ENCODE measurements around the gene EEF1A2.
A peak's percentile ranks its signal among the peaks of the same experiment; 100 is the strongest.
"Not testable (repeated sequence)": the region's sequence is repeated elsewhere in the genome, so short reads cannot be mapped to it uniquely, and the experiment has no call there.

Gene EEF1A2

DNA sequence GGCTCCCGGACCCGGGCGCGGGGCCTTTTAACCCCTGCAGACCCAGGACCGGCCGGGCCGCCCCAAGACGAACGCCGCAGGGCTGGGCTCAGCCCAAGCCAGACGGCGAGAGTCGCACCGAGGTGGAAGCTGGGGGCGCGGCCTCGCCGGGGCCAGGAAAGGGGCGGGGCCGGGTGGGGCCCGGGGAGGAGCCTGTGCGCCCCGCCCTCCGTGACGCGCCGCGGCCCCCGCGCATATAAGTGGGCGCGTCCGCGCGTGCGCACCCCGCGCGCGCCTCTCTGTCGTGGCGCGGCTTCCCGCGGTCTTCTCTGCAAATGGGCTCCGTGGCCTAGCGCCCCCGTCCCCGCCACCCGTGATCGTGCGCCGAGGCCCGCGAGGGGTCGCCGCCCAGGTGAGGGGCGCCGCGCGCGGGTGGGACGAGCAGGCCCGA, 21.6 kb upstream of the EEF1A2 start, which contains the start of gene PPDPF:
Gene PPDPF, plus strand, starts transcription at position 262 of the 430 bp plus-strand sequence. CDS start 544 bp downstream, outside the sequence.
- DNase-seq (ENCODE audit: low spot score): peak; percentile 92

- peak; percentile 78 for DNase-seq (ENCODE audit: low spot score)
These were observed 21.0 kb upstream of the EEF1A2 start for GRCh38 chr20:63519668-63520503.

- DNase-seq (ENCODE audit: low spot score): no peak
These were observed 20.2 kb upstream of the EEF1A2 start for GRCh38 chr20:63518946-63519667.

GRCh38 chr20:63518351-63518861, 19.5 kb upstream of the EEF1A2 start:
- DNase-seq (ENCODE audit: low spot score): no peak

DNA sequence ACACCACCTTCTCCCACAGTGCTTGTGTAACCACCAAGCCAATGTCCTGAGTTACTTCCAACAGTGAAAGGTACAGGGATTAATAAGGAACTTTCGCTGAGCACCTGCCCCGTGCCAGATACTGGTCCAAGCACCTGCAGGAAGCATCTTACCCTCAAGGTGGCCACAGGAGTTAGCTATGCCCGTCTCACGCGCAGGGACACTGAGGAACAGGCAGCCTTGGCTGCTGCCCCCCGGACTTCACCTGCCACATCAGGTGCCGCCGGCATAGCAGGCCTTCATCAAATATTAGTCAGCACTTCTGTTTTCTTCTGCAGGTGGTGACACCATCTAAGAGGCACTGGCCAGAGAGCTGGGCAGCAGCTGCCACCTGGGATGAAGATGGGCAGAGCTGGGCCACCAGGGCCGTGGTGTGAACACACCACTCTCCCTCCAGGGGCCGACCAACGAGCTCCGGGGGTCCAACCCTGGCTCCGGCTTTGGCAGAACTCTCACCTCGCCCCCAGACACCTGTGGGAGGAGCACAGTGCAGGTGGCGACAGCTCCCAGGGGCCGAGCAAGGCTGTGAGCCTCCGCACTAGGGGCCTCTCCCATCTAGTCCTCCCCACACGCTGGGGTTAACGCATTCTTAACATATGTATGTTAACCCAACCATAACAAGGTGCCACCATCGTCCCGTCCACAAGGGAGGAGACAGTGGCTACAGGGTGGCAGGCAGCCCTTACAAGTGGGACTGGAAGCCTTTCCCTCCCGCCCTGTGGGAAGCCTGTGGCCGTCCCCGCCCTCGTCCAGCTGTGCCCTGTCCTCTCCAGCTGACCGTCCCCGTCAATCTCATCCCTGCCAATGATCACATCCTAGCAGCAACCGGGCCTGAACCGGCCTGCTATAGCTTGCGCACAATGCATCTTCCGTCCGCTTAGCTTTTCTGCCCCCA, 18.8 kb upstream of the EEF1A2 start:
- no peak for DNase-seq (ENCODE audit: low spot score)

DNA sequence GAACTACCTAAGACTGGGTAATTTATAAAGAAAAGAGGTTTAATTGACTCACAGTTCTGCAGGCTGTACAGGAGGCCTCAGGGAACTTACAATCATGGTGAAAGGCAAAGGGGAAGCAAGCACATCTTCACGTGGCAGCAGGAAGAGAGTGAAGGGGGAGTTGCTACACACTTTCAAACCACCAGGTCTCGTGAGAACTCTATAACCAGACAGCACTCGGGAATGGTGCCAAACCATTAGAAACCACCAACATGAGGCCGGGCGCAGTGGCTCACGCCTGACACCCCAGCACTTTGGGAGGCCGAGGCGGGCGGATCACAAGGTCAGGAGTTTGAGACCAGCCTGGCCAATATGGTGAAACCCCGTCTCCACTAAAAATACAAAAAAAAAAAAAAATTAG, 15.6 kb upstream of the EEF1A2 start:
- DNase-seq (ENCODE audit: low spot score): not testable (repeated sequence)

- no peak for DNase-seq (ENCODE audit: low spot score)
These were observed 14.3 kb upstream of the EEF1A2 start for GRCh38 chr20:63513207-63513606.

GRCh38 chr20:63509088-63509564, 10.2 kb upstream of the EEF1A2 start:
- DNase-seq (ENCODE audit: low spot score): no peak

DNA sequence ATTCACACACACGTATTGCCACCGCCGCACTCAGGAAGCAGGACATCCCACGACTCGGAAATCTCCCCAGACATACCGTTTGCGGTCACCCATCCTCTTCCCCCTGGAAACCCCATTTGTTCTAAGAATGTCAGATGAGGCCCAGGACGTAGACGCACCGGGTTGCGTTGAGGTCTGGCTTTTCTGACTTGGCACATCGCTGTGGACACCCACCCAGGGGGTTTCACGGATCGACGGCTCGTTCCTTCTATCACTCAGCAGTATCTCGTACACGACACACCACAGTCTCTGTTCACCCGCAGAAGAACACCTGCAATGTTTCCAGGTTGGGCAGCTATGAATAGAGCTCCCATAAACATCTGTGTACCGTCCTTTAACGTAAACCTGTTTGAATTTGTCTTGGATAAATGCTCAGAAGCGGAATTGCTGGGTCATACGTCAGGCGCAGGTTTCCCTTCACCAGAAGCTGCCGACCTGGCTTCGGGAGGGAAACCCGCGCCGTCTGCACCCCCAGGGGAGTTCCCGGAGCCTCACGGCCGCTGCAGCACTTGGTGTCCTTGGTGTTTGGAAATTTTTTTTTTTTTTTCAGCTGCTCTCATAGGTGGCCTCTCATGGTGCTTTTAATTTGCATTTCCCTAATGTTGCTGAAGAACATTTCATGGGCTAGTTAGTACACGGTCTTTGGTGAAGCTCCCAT, 9.3 kb upstream of the EEF1A2 start:
- no peak for DNase-seq (ENCODE audit: low spot score)

DNA sequence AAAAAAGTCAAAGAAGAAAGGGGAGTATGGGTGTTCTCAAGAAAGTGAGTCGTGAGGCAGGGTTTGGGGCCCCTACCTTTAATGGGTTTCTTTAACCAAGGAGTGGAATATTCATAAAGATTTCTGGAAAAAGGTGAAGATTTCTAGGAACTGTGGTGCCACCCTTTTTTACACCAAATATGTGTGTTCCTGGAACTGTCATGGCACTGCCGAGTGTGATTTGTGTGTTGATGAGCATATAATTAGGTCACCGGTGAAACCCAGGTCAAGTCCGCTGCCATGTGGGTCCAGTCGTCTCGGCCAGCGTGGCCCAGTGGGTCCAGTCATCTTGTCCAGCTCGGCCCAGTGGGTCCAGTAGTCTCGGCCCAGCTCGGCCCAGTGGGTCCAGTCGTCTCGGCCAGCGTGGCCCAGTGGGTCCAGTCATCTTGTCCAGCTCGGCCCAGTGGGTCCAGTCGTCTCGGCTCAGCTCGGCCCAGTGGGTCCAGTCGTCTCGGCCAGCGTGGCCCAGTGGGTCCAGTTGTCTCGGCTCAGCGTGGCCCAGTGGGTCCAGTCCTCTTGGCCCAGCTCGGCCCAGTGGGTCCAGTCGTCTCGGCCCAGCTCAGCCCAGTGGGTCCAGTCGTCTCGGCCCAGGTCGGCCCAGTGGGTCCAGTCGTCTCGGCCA, 8.3 kb upstream of the EEF1A2 start:
- DNase-seq (ENCODE audit: low spot score): no peak

DNA sequence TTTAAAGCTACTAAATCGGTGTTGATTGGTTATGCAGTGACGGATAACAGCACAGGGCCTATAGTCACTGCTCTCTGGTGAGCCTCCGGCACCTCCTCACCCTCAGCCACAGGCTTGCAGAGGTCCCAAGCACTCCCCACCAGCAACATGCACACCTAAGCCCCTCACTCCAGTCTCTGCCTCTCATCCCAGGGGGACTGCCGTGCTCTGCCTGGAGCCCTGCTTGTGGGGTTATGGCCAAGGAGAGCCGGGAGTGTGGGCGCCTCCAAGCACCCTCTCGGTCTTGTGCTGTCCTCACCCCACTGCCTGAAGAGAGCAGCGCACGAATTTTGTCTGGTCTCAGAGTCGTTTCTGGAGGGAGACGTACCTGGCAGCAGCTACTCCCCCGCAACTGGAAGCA, 6.8 kb upstream of the EEF1A2 start:
- DNase-seq (ENCODE audit: low spot score): no peak

DNA sequence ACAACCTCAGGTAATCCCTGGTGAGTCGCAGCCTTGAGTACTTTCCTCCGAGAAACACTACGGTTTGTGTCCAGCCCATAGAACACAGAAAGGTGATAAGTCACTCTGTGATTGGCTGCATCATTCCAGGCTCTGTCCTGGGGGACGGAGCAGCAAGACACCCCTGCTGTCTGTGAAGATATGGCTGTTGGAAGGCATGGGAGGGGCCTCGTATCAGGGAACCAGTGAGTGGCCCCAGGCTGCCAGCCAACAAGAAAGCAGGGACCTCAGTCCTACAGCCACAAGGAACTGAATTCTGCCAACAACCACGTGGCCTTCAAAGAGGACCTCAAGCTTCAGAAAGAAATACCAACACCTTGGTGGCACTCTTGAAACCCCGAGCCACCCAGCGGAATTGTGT, 6.4 kb upstream of the EEF1A2 start:
- DNase-seq (ENCODE audit: low spot score): no peak

DNA sequence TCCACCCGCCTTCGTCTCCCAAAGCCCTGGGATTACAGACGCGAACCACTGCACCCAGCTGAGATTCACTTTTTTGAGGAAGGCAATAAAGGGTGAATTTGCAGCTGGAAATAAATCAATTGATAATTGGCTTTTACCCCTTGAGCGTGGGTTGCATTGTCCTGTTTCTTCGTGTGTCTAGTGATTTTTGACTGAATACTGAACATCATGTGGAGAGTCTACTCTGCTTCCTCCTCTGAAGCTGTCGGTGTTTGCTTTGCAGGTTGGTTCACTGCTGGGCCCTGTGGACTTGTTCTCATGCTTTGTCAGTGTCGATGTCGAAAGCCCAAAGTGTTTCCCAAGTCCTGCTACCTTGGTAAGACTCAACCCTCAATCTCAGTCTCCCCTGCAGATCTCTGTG, 5.8 kb upstream of the EEF1A2 start:
- no peak for DNase-seq (ENCODE audit: low spot score)

DNA sequence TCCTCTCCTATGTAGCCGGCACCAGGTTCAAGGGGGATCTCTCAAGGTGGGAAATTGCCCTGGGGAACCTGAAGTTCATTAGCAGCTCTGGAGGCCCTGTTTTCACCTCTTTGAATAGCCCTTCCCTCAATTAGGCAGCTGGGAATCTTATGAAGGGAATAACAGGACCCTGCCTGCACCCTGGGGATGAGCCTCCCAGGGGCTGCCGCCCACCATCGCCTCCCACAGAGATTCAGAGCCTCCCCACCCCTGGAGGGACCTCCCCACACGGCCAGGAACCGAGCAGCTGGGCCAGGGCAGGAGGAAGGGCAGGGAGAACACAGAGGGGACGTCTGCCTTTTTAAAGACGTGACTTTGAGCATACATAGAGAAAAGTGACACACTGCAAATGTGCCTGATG, 4.6 kb upstream of the EEF1A2 start:
- DNase-seq (ENCODE audit: low spot score): no peak

DNA sequence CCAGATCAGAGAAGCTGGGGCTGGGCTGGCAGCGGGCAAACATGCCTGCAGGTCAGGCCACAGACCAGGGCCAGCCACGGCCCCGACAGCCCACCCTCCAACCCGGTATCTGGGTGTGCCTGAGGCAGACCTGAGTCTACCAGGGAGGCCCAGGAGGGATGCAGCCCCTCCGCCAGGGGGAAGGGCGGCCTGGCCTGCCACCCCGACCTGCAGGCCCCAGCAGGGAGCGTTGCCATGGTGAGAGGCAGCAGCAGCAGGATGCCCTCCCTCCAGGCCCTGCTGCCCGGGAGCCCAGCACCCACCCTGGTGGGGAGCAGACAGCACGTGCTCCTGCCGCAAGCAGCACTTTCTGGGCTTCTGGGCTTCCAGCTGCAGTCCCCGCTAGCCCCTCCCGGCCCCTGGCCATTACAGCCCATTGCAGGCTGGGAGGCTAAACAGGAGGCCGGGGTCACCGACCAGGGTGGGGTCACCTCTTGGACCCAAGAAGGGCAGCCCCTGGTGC, 3.8 kb upstream of the EEF1A2 start:
- DNase-seq (ENCODE audit: low spot score): no peak

DNA sequence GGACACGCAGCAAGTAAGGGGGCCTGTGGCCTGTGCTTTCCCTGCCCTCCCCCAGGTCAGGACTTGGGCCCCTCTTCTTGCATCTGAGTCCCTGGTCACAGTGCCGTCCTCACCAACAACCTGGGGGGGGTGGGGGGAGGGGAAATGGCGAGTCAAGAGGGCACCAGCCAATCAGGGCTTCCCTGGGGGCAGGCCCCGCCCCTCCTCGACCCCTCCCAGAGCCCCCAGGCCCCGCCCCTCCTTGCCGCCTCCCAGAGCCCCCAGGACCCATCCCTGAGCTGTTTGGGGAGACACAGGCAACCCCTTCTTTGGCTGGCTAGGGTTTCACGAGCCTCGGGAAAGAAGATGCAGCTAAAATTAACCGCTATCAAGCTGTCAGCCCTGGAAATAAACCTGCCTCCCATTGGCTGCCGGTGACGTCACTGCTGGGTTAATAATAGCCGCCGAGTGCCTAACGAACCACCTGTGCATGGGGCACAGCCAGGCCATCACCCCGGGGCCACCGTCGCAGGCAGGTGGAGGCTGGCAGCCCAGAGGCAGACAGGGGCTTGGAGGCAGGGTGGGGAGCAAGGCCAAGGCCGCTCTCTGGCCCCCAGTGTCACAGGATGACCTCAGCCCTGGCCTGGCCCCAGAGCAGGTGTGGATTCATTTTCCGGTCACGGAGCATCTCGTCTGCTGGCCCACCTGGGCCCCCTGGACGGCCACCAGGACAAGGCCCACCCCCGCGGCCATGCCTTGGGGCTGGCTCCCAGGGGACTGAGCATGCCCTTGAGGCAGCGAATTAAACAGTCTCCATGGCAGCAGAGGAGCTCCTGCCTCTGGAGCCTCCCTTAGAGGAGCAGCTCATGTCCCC, 3.2 kb upstream of the EEF1A2 start:
- no peak for DNase-seq (ENCODE audit: low spot score)

- no peak for DNase-seq (ENCODE audit: low spot score)
These were observed 2.3 kb upstream of the EEF1A2 start for GRCh38 chr20:63500902-63501817.

DNA sequence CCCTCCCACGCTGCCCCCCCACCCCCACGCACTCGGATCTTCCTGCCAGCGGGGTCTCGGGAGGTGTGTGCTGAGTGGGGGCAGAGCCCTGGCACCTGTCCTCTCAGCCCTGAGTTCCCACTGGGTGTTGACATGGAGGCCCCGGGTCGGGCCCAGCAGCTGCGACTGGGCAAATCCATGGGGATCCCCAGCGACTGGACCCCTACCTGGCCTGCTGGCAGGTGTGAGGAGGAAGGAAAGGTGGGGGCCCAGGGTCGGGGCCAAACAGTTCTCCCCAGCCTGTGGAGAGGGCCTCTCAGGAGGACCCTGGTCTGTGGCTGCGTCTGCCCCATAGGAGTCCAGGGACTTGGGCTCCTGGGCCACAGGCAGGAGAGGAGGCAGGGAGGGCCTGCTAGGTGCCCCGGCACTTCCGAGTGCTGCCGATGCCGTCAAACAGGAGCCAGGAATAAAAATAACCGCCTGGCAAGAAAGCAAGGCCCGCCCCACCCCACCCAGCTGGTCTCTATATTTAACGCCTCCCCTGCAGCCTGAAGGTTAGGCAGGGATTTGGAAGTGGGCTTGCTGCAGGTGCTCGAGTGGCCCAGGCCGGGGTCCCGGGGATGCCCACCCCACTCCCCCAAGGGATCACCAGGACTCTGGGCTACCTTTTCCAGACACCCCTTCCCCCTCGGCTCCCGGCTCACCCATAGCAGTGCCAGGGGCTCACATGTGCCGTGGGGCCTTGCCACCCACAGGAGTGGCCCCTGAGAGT, 1.4 kb upstream of the EEF1A2 start:
- no peak for DNase-seq (ENCODE audit: low spot score)
